ENCODE results near the gene OAS2. TPM values are rescaled to one million over a fixed set of nuclear protein-coding genes. Genes with fewer than 3 reads are reported as not detected.

OAS2 gene
- total and polyA plus RNA-seq, 7 experiments from 2014 or later: 29.9 to 238 (median 63.6) TPM

DNA sequence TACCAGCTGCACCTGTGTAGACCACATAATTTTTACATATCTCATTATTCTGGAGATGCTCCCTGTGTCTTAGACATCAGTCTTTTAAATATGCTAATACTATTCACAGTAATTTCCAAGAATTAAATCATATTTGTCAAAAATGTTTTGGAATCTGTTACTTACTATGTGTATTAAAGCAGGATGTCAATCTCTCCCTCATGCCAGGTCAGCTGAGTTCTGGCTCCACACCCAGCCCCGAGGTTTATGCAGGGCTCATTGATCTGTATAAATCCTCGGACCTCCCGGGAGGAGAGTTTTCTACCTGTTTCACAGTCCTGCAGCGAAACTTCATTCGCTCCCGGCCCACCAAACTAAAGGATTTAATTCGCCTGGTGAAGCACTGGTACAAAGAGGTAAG, 27.9 kb downstream of the OAS2 start:
- intact Hi-C loops (cut with micrococcal nuclease): no loop called here
- peaks cover 26 to 84% (median 61%) of the 10 kb centered on the region in 5 donors for H3K36me3 Mint-ChIP-seq

DNA sequence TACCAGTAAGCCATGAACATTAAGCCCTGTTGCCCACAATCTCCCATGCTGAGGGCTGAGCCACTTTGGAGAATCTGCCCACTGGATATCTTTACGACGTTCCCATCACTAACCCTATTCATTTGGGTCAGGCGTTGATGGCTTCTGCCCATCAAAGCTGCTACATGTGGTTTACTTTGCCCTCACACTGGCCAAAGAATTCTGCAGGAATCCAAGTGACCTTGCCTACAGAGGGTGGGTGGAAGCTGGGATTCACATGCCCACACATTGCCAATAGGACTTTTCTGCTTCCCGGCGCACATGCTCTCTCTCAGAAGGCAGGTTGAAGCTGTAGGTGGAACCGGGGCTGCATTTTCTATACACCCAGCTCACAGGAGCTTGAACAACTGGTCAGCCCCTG, 28.3 kb downstream of the OAS2 start:
- ATAC-seq (no peak), DNase-seq (no peak)
- no peaks in the 10 kb centered on the region for H3K4me1 ChIP-seq (ENCODE audit: control insufficient read depth in 2 of 2, insufficient read depth in 2 of 2, low read length in 2 of 2)
- no peaks in the 10 kb centered on the region for H3K27me3 ChIP-seq (ENCODE audit: control insufficient read depth in 2 of 2, insufficient read depth in 2 of 2, low read length in 2 of 2)
- no peak overlapping the region for H3K4me3 ChIP-seq (ENCODE audit: low read length)
- intact Hi-C loops (cut with micrococcal nuclease): no loop called here
- H3K9me3 ChIP-seq (ENCODE audit: control insufficient read depth in 2 of 3, low read length in 3 of 3): peaks cover 0 to 19% (median 0%) of the 10 kb centered on the region in 3 experiments
- no peak overlapping the region for H3K27ac ChIP-seq (ENCODE audit: low read depth, low read length)
- ChIA-PET CTCF (interaction anchor here (0.9 to 3.1 kb wide), 4 partner anchors 8 to 92 kb away, joined by 3 to 7 read pairs (median 4); no protein-coding TSS in a partner anchor), POLR2A (no interaction called here)
- H3K36me3 ChIP-seq (ENCODE audit: control insufficient read depth in 2 of 3, insufficient read depth in 3 of 3, low read length in 3 of 3): peaks cover 65 to 97% (median 69%) of the 10 kb centered on the region in 3 experiments
- H3K36me3 Mint-ChIP-seq: peaks cover 28 to 85% (median 62%) of the 10 kb centered on the region in 5 donors
- no peak overlapping the region for H3K4me3 Mint-ChIP-seq
- peaks cover 0 to 17% (median 8%) of the 10 kb centered on the region in 11 donors for H3K9me3 Mint-ChIP-seq
- H3K27me3 Mint-ChIP-seq: no peaks in the 10 kb centered on the region
- H3K4me1 Mint-ChIP-seq: peaks cover 0 to 5% (median 0%) of the 10 kb centered on the region in 7 donors
- peak overlapping the region in 1 of 9 donors; percentile 67 for H3K27ac Mint-ChIP-seq

More for the DNA sequence above, 27.9 kb downstream of the OAS2 start:
- Mint-ChIP-seq H3K9me3 (peaks cover 0 to 14% (median 7%) of the 10 kb centered on the region in 11 donors), H3K27ac (no peak overlapping the region), H3K4me3 (no peak overlapping the region), H3K27me3 (no peaks in the 10 kb centered on the region), H3K4me1 (peaks cover 0 to 5% (median 0%) of the 10 kb centered on the region in 7 donors)
- DNase-seq (no peak), ATAC-seq (no peak)
- Histone ChIP-seq H3K9me3 (ENCODE audit: control insufficient read depth in 2 of 3, low read length in 3 of 3) (peaks cover 0 to 15% (median 0%) of the 10 kb centered on the region in 3 experiments), H3K27ac (ENCODE audit: low read depth, low read length) (no peak overlapping the region), H3K36me3 (ENCODE audit: control insufficient read depth in 2 of 3, insufficient read depth in 3 of 3, low read length in 3 of 3) (peaks cover 62 to 95% (median 65%) of the 10 kb centered on the region in 3 experiments), H3K4me3 (ENCODE audit: low read length) (no peak overlapping the region), H3K4me1 (ENCODE audit: control insufficient read depth in 2 of 2, insufficient read depth in 2 of 2, low read length in 2 of 2) (no peaks in the 10 kb centered on the region), H3K27me3 (ENCODE audit: control insufficient read depth in 2 of 2, insufficient read depth in 2 of 2, low read length in 2 of 2) (no peaks in the 10 kb centered on the region)
- ChIA-PET CTCF (interaction anchor here (0.8 to 3.1 kb wide), 2 partner anchors 16 to 104 kb away, joined by 3 to 7 read pairs; no protein-coding TSS in a partner anchor), POLR2A (no interaction called here)

- ChIA-PET CTCF (interaction anchor here (0.6 to 3.1 kb wide), 7 partner anchors 9 to 167 kb away, joined by 3 to 7 read pairs (median 3); no protein-coding TSS in a partner anchor), POLR2A (no interaction called here)
- intact Hi-C loops (cut with micrococcal nuclease): no loop called here
- Mint-ChIP-seq H3K27ac (peak overlapping the region in 1 of 9 donors; percentile 67), H3K27me3 (no peaks in the 10 kb centered on the region), H3K4me1 (peaks cover 0 to 5% (median 0%) of the 10 kb centered on the region in 7 donors), H3K36me3 (peaks cover 30 to 89% (median 65%) of the 10 kb centered on the region in 5 donors), H3K4me3 (no peak overlapping the region), H3K9me3 (peaks cover 0 to 20% (median 9%) of the 10 kb centered on the region in 11 donors)
- Histone ChIP-seq H3K9me3 (ENCODE audit: control insufficient read depth in 2 of 3, low read length in 3 of 3) (peaks cover 0 to 20% (median 0%) of the 10 kb centered on the region in 3 experiments), H3K4me3 (ENCODE audit: low read length) (no peak overlapping the region), H3K27ac (ENCODE audit: low read depth, low read length) (no peak overlapping the region), H3K27me3 (ENCODE audit: control insufficient read depth in 2 of 2, insufficient read depth in 2 of 2, low read length in 2 of 2) (no peaks in the 10 kb centered on the region), H3K36me3 (ENCODE audit: control insufficient read depth in 2 of 3, insufficient read depth in 3 of 3, low read length in 3 of 3) (peaks cover 65 to 96% (median 69%) of the 10 kb centered on the region in 3 experiments), H3K4me1 (ENCODE audit: control insufficient read depth in 2 of 2, insufficient read depth in 2 of 2, low read length in 2 of 2) (no peaks in the 10 kb centered on the region)
- ATAC-seq (no peak), DNase-seq (no peak)
Observed at GRCh38 chr12:113007166-113007565, 28.8 kb downstream of the OAS2 start.

DNA sequence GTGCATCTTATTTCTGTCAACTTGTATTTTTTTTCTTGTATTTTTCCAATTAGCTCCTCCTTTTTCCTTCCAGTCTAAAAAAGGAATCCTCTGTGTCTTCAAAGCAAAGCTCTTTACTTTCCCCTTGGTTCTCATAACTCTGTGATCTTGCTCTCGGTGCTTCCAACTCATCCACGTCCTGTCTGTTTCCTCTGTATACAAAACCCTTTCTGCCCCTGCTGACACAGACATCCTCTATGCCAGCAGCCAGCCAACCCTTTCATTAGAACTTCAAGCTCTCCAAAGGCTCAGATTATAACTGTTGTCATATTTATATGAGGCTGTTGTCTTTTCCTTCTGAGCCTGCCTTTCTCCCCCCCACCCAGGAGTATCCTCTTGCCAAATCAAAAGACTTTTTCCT, 32.4 kb downstream of the OAS2 start:
- Mint-ChIP-seq H3K9me3 (peaks cover 0 to 20% (median 9%) of the 10 kb centered on the region in 11 donors), H3K4me1 (peaks cover 0 to 13% (median 0%) of the 10 kb centered on the region in 7 donors), H3K4me3 (no peak overlapping the region), H3K27ac (no peak overlapping the region), H3K36me3 (peaks cover 24 to 61% (median 50%) of the 10 kb centered on the region in 5 donors), H3K27me3 (no peaks in the 10 kb centered on the region)
- H3K36me3 ChIP-seq (ENCODE audit: control insufficient read depth in 2 of 3, insufficient read depth in 3 of 3, low read length in 3 of 3): peaks cover 47 to 62% (median 50%) of the 10 kb centered on the region in 3 experiments
- no peaks in the 10 kb centered on the region for H3K4me1 ChIP-seq (ENCODE audit: control insufficient read depth in 2 of 2, insufficient read depth in 2 of 2, low read length in 2 of 2)
- ATAC-seq (no peak), DNase-seq (no peak)
- ChIA-PET POLR2A (interaction anchor here (0.5 kb wide), 1 partner anchor 312 kb away, joined by 3 read pairs; no protein-coding TSS in a partner anchor), CTCF (no interaction called here)
- H3K4me3 ChIP-seq (ENCODE audit: low read length): no peak overlapping the region
- no peaks in the 10 kb centered on the region for H3K27me3 ChIP-seq (ENCODE audit: control insufficient read depth in 2 of 2, insufficient read depth in 2 of 2, low read length in 2 of 2)
- peaks cover 0 to 20% (median 0%) of the 10 kb centered on the region in 3 experiments for H3K9me3 ChIP-seq (ENCODE audit: control insufficient read depth in 2 of 3, low read length in 3 of 3)
- no peak overlapping the region for H3K27ac ChIP-seq (ENCODE audit: low read depth, low read length)
- intact Hi-C loops (cut with micrococcal nuclease): no loop called here

- ChIA-PET CTCF (no interaction called here), POLR2A (no interaction called here)
- peaks cover 0 to 20% (median 0%) of the 10 kb centered on the region in 3 experiments for H3K9me3 ChIP-seq (ENCODE audit: control insufficient read depth in 2 of 3, low read length in 3 of 3)
- peaks cover 18 to 30% (median 27%) of the 10 kb centered on the region in 5 donors for H3K36me3 Mint-ChIP-seq
- H3K27me3 ChIP-seq (ENCODE audit: control insufficient read depth in 2 of 2, insufficient read depth in 2 of 2, low read length in 2 of 2): no peaks in the 10 kb centered on the region
- intact Hi-C loops (cut with micrococcal nuclease): no loop called here
- no peak for DNase-seq
- H3K27me3 Mint-ChIP-seq: peaks cover 0 to 1% (median 0%) of the 10 kb centered on the region in 5 donors
- no peaks in the 10 kb centered on the region for H3K4me1 ChIP-seq (ENCODE audit: control insufficient read depth in 2 of 2, insufficient read depth in 2 of 2, low read length in 2 of 2)
- peaks cover 17 to 23% (median 17%) of the 10 kb centered on the region in 3 experiments for H3K36me3 ChIP-seq (ENCODE audit: control insufficient read depth in 2 of 3, insufficient read depth in 3 of 3, low read length in 3 of 3)
- peaks cover 0 to 19% (median 9%) of the 10 kb centered on the region in 11 donors for H3K9me3 Mint-ChIP-seq
- no peak overlapping the region for H3K4me3 Mint-ChIP-seq
- H3K4me3 ChIP-seq (ENCODE audit: low read length): no peak overlapping the region
- peak overlapping the region in 2 of 9 donors; percentile 59 to 79 for H3K27ac Mint-ChIP-seq
- no peak for ATAC-seq
- H3K27ac ChIP-seq (ENCODE audit: low read depth, low read length): no peak overlapping the region
- peaks cover 0 to 13% (median 0%) of the 10 kb centered on the region in 7 donors for H3K4me1 Mint-ChIP-seq
Observed at GRCh38 chr12:113014565-113014964, 36.2 kb downstream of the OAS2 start.

DNA sequence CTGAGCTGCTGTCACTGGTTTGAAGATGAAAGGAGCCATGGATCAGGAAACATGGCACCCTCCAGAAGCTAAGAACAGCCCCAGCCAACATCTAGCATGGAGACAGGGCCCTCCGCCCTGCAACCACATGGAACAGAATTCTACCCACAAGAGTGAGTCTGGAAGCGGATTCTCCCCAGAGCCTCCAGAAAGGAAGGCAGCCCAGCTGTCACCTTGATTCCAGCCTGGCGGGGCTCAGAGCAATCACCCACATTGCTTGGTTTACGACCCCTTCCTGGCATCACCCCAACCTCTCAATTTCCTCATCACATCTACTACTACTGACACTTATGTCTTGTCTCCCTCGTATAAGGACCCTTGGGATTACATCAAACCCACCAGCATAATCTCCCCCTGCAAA, 38.5 kb downstream of the OAS2 start:
- peaks cover 0 to 10% (median 4%) of the 10 kb centered on the region in 5 donors for H3K27me3 Mint-ChIP-seq
- Histone ChIP-seq H3K4me3 (ENCODE audit: low read length) (no peak overlapping the region), H3K27me3 (ENCODE audit: control insufficient read depth in 2 of 2, insufficient read depth in 2 of 2, low read length in 2 of 2) (no peaks in the 10 kb centered on the region), H3K36me3 (ENCODE audit: control insufficient read depth in 2 of 3, insufficient read depth in 3 of 3, low read length in 3 of 3) (peaks cover 0 to under 1% (median 0%) of the 10 kb centered on the region in 3 experiments), H3K27ac (ENCODE audit: low read depth, low read length) (no peak overlapping the region), H3K9me3 (ENCODE audit: control insufficient read depth in 2 of 3, low read length in 3 of 3) (no peaks in the 10 kb centered on the region), H3K4me1 (ENCODE audit: control insufficient read depth in 2 of 2, insufficient read depth in 2 of 2, low read length in 2 of 2) (no peaks in the 10 kb centered on the region)
- ChIA-PET CTCF (no interaction called here), POLR2A (no interaction called here)
- no peak overlapping the region for H3K27ac Mint-ChIP-seq
- intact Hi-C loops (cut with micrococcal nuclease): no loop called here
- H3K4me3 Mint-ChIP-seq: no peak overlapping the region
- peaks cover under 1 to 8% (median 5%) of the 10 kb centered on the region in 5 donors for H3K36me3 Mint-ChIP-seq
- DNase-seq (no peak), ATAC-seq (no peak)
- peaks cover 0 to 13% (median 0%) of the 10 kb centered on the region in 7 donors for H3K4me1 Mint-ChIP-seq
- H3K9me3 Mint-ChIP-seq: peaks cover 0 to 4% (median under 1%) of the 10 kb centered on the region in 11 donors
